SU-DHL-6 (cell line): ENCODE data around the gene ANKRD44.

Experiments used
- H2AFZ ChIP-seq: fragments of 200-600 bp; sonication (generic); 2 replicates; pipeline ENCODE4 v1.6.1; 2014; ENCODE audit warnings: low read depth, mild to moderate bottlenecking, moderate library complexity, mixed read lengths, antibody characterized with exemption, low read length; ENCODE audit not compliant: severe bottlenecking
- H3F3A ChIP-seq: fragments of 200-600 bp; shearing (Covaris generic); 2 replicates; pipeline ENCODE4 v1.6.0; 2016; ENCODE audit warnings: antibody characterized with exemption, mild to moderate bottlenecking; ENCODE audit not compliant: insufficient read depth
- H3K27ac ChIP-seq: fragments of 200-600 bp; sonication (generic); 2 replicates; pipeline ENCODE4 v1.5.1; 2016; ENCODE audit warnings: low read depth, mild to moderate bottlenecking, low read length, moderate library complexity, mixed read lengths
- H3K27me3 ChIP-seq: fragments of 200-600 bp; sonication (generic), shearing (Covaris generic); 2 replicates; pipeline ENCODE4 v1.6.0; 2014; ENCODE audit warnings: mild to moderate bottlenecking, low read length
- H3K36me3 ChIP-seq: fragments of 200-600 bp; sonication (generic); 2 replicates; pipeline ENCODE4 v1.6.1; 2014; ENCODE audit warnings: mild to moderate bottlenecking, low read length, mixed read lengths
- H3K4me2 ChIP-seq: fragments of 300-600, 200-600 bp; shearing (Covaris generic), sonication (generic); 2 replicates; pipeline ENCODE4 v1.6.0; 2014; ENCODE audit warnings: low read length, low read depth, mild to moderate bottlenecking; ENCODE audit not compliant: poor library complexity, severe bottlenecking
- H3K4me3 ChIP-seq: fragments of 200-600 bp; sonication (generic); 2 replicates; pipeline ENCODE4 v1.5.1; 2014; ENCODE audit warnings: antibody characterized with exemption, low read length, mild to moderate bottlenecking, mixed read lengths; ENCODE audit not compliant: insufficient read depth, poor library complexity, severe bottlenecking
- H3K79me2 ChIP-seq: fragments of 200-600 bp; sonication (generic); 2 replicates; pipeline ENCODE4 v1.6.1; 2014; ENCODE audit warnings: mild to moderate bottlenecking, low read length, moderate library complexity; ENCODE audit not compliant: insufficient read depth
- H3K9ac ChIP-seq: fragments of 200-600 bp; sonication (generic); 2 replicates; pipeline ENCODE4 v1.7.0; 2014; ENCODE audit warnings: mild to moderate bottlenecking, low read length
- H3K9me2 ChIP-seq: fragments of 200-600 bp; sonication (generic); replicated peaks from 2 replicates; pipeline ENCODE4 v1.6.1; 2014; ENCODE audit warnings: low read length; ENCODE audit not compliant: insufficient read depth
- H3K9me3 ChIP-seq: fragments of 200-600 bp; sonication (generic); 2 replicates; pipeline ENCODE4 v1.6.1; 2014; ENCODE audit warnings: low read length, mixed read lengths; ENCODE audit not compliant: insufficient read depth
- H4K20me1 ChIP-seq: fragments of 200-600 bp; sonication (generic); 2 replicates; pipeline ENCODE4 v1.6.1; 2014; ENCODE audit warnings: low read depth, mild to moderate bottlenecking, antibody characterized with exemption, low read length, moderate library complexity, mixed read lengths
- EZH2phosphoT487 ChIP-seq: fragments of 200-600 bp; sonication (generic), shearing (Covaris generic); conservative IDR thresholded peaks from 2 replicates; pipeline ENCODE4 v1.6.1; 2018; ENCODE audit warnings: mild to moderate bottlenecking, antibody characterized with exemption, low read length, moderate library complexity, mixed read lengths
- TF ChIP-seq, protein P1 (sequence below): fragments of 200-600 bp; sonication (generic); IDR thresholded peaks from one replicate; pipeline ENCODE4 v1.5.1; 2017; ENCODE audit warnings: antibody characterized with exemption, mild to moderate bottlenecking, low read length, moderate library complexity; ENCODE audit not compliant: insufficient read depth, poor library complexity, severe bottlenecking

ANKRD44 gene

DNA sequence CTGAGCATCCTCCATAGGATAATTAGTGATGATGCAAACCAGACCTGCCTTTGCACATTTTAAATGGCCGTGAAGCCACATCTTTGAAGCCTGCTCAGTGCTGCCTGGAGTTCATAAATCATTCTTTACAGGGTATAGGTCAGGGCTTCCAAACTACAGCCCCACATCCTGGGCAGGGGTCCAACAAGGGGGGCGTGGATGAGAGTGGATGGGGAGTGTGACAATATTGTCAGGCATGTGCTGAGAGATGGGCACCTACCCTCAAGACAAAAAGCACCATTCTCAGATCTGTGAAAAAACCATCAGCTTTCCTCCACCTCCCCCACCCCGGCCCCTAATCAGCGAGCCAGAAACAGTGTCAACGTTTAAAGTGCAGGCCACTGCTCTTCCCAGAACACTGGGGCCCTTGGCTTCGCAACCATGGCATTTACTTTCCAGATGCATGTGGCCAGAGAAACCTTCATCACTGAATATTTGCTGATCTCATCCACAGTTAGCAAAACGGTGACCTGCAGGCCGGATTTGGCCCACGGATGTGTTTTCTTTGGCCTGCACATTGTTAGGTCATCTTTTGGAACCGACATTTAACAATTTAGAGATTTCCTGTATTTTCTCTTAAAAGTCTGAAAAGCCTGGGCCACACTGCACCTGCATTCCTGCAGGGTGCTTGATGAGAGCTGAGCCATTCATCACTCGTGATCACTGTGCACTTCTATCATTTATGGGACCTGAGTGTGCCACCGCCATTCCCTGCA lies 130.7 kb downstream of the ANKRD44 start:
- H4K20me1 ChIP-seq = no peaks in the 10 kb centered on the region
- no peaks in the 10 kb centered on the region for H3F3A ChIP-seq
- no peaks in the 10 kb centered on the region for H3K27me3 ChIP-seq
- H3K9me2 ChIP-seq = no peaks in the 10 kb centered on the region
- no peak overlapping the region for H3K27ac ChIP-seq
- H3K36me3 ChIP-seq = no peaks in the 10 kb centered on the region
- no peaks in the 10 kb centered on the region for H3K9me3 ChIP-seq
- TF ChIP-seq EZH2phosphoT487 = no peak
- TF ChIP-seq, protein P1, sequence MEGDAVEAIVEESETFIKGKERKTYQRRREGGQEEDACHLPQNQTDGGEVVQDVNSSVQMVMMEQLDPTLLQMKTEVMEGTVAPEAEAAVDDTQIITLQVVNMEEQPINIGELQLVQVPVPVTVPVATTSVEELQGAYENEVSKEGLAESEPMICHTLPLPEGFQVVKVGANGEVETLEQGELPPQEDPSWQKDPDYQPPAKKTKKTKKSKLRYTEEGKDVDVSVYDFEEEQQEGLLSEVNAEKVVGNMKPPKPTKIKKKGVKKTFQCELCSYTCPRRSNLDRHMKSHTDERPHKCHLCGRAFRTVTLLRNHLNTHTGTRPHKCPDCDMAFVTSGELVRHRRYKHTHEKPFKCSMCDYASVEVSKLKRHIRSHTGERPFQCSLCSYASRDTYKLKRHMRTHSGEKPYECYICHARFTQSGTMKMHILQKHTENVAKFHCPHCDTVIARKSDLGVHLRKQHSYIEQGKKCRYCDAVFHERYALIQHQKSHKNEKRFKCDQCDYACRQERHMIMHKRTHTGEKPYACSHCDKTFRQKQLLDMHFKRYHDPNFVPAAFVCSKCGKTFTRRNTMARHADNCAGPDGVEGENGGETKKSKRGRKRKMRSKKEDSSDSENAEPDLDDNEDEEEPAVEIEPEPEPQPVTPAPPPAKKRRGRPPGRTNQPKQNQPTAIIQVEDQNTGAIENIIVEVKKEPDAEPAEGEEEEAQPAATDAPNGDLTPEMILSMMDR = no peak
- H3K79me2 ChIP-seq = peaks cover 3% of the 10 kb centered on the region; the same call in 1 of the 2 replicates
- no peak overlapping the region for H3K4me2 ChIP-seq
- no peak overlapping the region for H3K4me3 ChIP-seq
- no peak overlapping the region for H2AFZ ChIP-seq
- H3K9ac ChIP-seq = no peak overlapping the region

DNA sequence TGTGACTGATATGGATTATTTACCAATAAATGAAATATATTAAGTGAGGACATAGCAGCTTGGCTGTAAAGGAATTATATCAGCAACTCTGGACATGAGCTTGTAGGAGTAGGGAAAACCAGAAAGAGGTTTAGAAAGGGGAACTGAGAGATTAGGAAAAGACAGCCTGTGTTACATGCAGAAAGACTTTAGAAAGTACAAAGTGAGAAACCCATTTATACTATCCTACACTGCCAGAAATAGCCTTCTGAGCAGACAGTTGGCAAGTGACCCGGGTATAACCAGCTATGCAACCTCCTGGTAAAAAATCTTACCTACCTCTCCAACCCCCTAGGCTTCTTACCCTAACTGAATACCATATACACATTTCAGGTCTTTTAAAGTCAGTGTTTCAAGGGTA lies 134.1 kb downstream of the ANKRD44 start:
- no peaks in the 10 kb centered on the region for H3F3A ChIP-seq
- no peaks in the 10 kb centered on the region for H4K20me1 ChIP-seq
- H3K36me3 ChIP-seq = no peaks in the 10 kb centered on the region
- H3K4me2 ChIP-seq = no peak overlapping the region
- TF ChIP-seq, protein P1 = no peak
- no peak for TF ChIP-seq EZH2phosphoT487
- no peak overlapping the region for H3K4me3 ChIP-seq
- no peaks in the 10 kb centered on the region for H3K9me2 ChIP-seq
- H3K27me3 ChIP-seq = no peaks in the 10 kb centered on the region
- H3K27ac ChIP-seq = no peak overlapping the region
- H3K9ac ChIP-seq = no peak overlapping the region
- no peak overlapping the region for H2AFZ ChIP-seq
- peaks cover 3% of the 10 kb centered on the region; the same call in 1 of the 2 replicates for H3K79me2 ChIP-seq
- no peaks in the 10 kb centered on the region for H3K9me3 ChIP-seq

DNA sequence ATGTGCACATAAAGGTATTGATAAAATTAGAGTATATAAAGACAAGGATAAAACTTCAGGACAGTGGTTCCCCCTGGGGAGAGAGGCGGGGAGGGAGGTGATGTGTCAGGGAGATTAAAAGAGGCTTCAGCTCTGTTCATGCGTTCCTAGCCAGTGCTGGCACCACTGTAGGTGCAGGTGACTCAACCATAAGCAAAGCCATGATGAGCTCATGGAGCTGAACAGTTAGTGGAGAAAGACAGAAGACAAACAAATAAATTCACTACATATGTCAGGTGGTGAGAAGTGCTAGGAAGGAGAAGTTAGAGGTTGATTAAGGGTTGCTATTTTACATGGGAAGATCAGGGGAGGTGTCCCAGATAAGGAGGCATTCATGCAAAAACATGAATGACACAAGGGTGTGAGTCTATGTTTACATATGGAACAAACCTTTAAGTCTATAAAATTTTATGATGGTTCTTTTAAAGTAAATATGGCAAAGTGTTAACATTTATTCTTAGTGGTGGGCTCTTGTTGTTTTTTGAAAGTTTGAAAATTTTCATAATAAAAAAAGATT lies 136.0 kb downstream of the ANKRD44 start:
- H4K20me1 ChIP-seq = no peaks in the 10 kb centered on the region
- no peak overlapping the region for H3K27ac ChIP-seq
- H3K36me3 ChIP-seq = no peaks in the 10 kb centered on the region
- no peak overlapping the region for H3K4me2 ChIP-seq
- H3K27me3 ChIP-seq = no peaks in the 10 kb centered on the region
- H3K4me3 ChIP-seq = no peak overlapping the region
- peaks cover 2% of the 10 kb centered on the region; the same call in 1 of the 2 replicates for H3K79me2 ChIP-seq
- H2AFZ ChIP-seq = no peak overlapping the region
- no peaks in the 10 kb centered on the region for H3K9me3 ChIP-seq
- no peaks in the 10 kb centered on the region for H3F3A ChIP-seq
- no peak overlapping the region for H3K9ac ChIP-seq
- no peaks in the 10 kb centered on the region for H3K9me2 ChIP-seq
- TF ChIP-seq, protein P1 = no peak
- TF ChIP-seq EZH2phosphoT487 = no peak
